WTC11 (cell line): Measurements from ENCODE around the gene SLC25A44. TPM values are rescaled to one million over a fixed set of nuclear protein-coding genes. Genes with fewer than 3 reads are reported as not detected.

ENCODE experiments used
- ATAC-seq: fragments of 200-7000 bp; cut with Tn5 transposase; 2 replicates; pipeline ENCODE4 v1.10.0; 2021; ENCODE audit warnings: mild to moderate bottlenecking, moderate library complexity
- CTCF ChIA-PET: fragments of 300-600 bp; sonication (Branson Sonifier 250); formaldehyde crosslinking; loops from one replicate; lab custom pipeline; 2021; ENCODE audit warnings: antibody characterized with exemption; lab: Charles Lee
- POLR2A ChIA-PET: fragments of 350-600 bp; sonication (Branson Sonifier 250); formaldehyde crosslinking; loops from one replicate; lab custom pipeline; 2021; ENCODE audit warnings: antibody characterized with exemption; lab: Charles Lee
- DNase-seq: peaks from one replicate; pipeline ENCODE4 v3.0.0; 2021; ENCODE audit warnings: low spot score
- H3K27ac Mint-ChIP-seq: 2 replicates; pipeline ENCODE4 v1.8.0; 2021; ENCODE audit warnings: mixed read lengths
- H3K27me3 Mint-ChIP-seq: 2 replicates; pipeline ENCODE4 v1.8.0; 2021; ENCODE audit warnings: low read depth, mild to moderate bottlenecking, moderate library complexity, mixed read lengths
- H3K36me3 Mint-ChIP-seq: 2 replicates; pipeline ENCODE4 v1.8.0; 2021; ENCODE audit warnings: mixed read lengths
- H3K4me1 Mint-ChIP-seq: 2 replicates; pipeline ENCODE4 v1.8.0; 2022; ENCODE audit warnings: mixed read lengths
- H3K4me3 Mint-ChIP-seq: 2 replicates; pipeline ENCODE4 v1.8.0; 2021; ENCODE audit warnings: mild to moderate bottlenecking, moderate library complexity, mixed read lengths
- H3K9me3 Mint-ChIP-seq: 2 replicates; pipeline ENCODE4 v1.8.0; 2021; ENCODE audit warnings: mixed read lengths
- CREM ChIP-seq: sonication (generic); formaldehyde crosslinking; IDR thresholded peaks from 2 replicates; pipeline ENCODE4 v1.8.1; 2022; ENCODE audit warnings: mild to moderate bottlenecking, missing genetic modification reagents, moderate library complexity
- ELF4 ChIP-seq: sonication (generic); formaldehyde crosslinking; IDR thresholded peaks from 2 replicates; pipeline ENCODE4 v1.8.1; 2022; ENCODE audit warnings: low read depth, mild to moderate bottlenecking, moderate library complexity, missing genetic modification reagents
- EMX1 ChIP-seq: fragments of 250-450 bp; sonication (Bioruptor Pico); IDR thresholded peaks from 2 replicates; pipeline ENCODE4 v1.8.0; 2021; ENCODE audit warnings: mild to moderate bottlenecking
- HMGA2 ChIP-seq: fragments of 250-450 bp; sonication (Bioruptor Pico); IDR thresholded peaks from 2 replicates; pipeline ENCODE4 v1.4.0; 2021; ENCODE audit warnings: mild to moderate bottlenecking, moderate library complexity
- JUN ChIP-seq: sonication (generic); formaldehyde crosslinking; IDR thresholded peaks from 2 replicates; pipeline ENCODE4 v1.8.0; 2023; ENCODE audit warnings: mild to moderate bottlenecking, missing genetic modification reagents
- SP1 ChIP-seq: sonication (generic); formaldehyde crosslinking; conservative IDR thresholded peaks from 2 replicates; pipeline ENCODE4 v1.8.1; 2022; ENCODE audit warnings: missing genetic modification reagents
- TEAD1 ChIP-seq: sonication (generic); formaldehyde crosslinking; IDR thresholded peaks from 2 replicates; pipeline ENCODE4 v1.8.0; 2022; ENCODE audit warnings: mild to moderate bottlenecking, missing genetic modification reagents
- TEAD4 ChIP-seq: sonication (generic); formaldehyde crosslinking; IDR thresholded peaks from 2 replicates; pipeline ENCODE4 v1.8.0; 2022; ENCODE audit warnings: mild to moderate bottlenecking, missing genetic modification reagents
- ZBTB21 ChIP-seq: sonication (generic); formaldehyde crosslinking; IDR thresholded peaks from 2 replicates; pipeline ENCODE4 v1.8.1; 2023; ENCODE audit warnings: mild to moderate bottlenecking, missing genetic modification reagents, borderline replicate concordance
- ZNF121 ChIP-seq: sonication (generic); formaldehyde crosslinking; IDR thresholded peaks from 2 replicates; pipeline ENCODE4 v1.8.0; 2023; ENCODE audit warnings: missing genetic modification reagents
- ZNF138 ChIP-seq: sonication (generic); formaldehyde crosslinking; conservative IDR thresholded peaks from 2 replicates; pipeline ENCODE4 v1.8.1; 2022; ENCODE audit warnings: mild to moderate bottlenecking, moderate library complexity, missing genetic modification reagents
- ZNF263 ChIP-seq: sonication (generic); formaldehyde crosslinking; IDR thresholded peaks from 2 replicates; pipeline ENCODE4 v1.8.1; 2022; ENCODE audit warnings: low read depth, mild to moderate bottlenecking, moderate library complexity, missing genetic modification reagents
- ZNF416 ChIP-seq: fragments of 250-450 bp; sonication (Bioruptor Pico); IDR thresholded peaks from 2 replicates; pipeline ENCODE4 v1.9.0; 2021; ENCODE audit warnings: mild to moderate bottlenecking, inconsistent platforms
- total RNA-seq: library from RNA; stranded (reverse); gene quantifications from 3 replicates; pipeline ENCODE4 v1.2.3, GENCODE V29; 2021
- TF ChIP-seq, protein P1 (sequence below): sonication (generic); formaldehyde crosslinking; IDR thresholded peaks from 2 replicates; pipeline ENCODE4 v1.8.0; 2023; ENCODE audit warnings: missing genetic modification reagents, mild to moderate bottlenecking, borderline replicate concordance
- TF ChIP-seq, protein P2 (sequence below): fragments of 250-450 bp; sonication (Bioruptor Pico); IDR thresholded peaks from 2 replicates; pipeline ENCODE4 v1.9.0; 2021; ENCODE audit warnings: mild to moderate bottlenecking
- TF ChIP-seq, protein P3 (sequence below): sonication (generic); formaldehyde crosslinking; IDR thresholded peaks from 2 replicates; pipeline ENCODE4 v1.8.1; 2022; ENCODE audit warnings: low read depth, mild to moderate bottlenecking, moderate library complexity, missing genetic modification reagents, borderline replicate concordance
- TF ChIP-seq, protein P4 (sequence below): sonication (generic); formaldehyde crosslinking; IDR thresholded peaks from 2 replicates; pipeline ENCODE4 v1.8.0; 2022; ENCODE audit warnings: mild to moderate bottlenecking, missing genetic modification reagents
- TF ChIP-seq, protein P5 (sequence below): sonication (generic); formaldehyde crosslinking; IDR thresholded peaks from 2 replicates; pipeline ENCODE4 v1.8.1; 2023; ENCODE audit warnings: mild to moderate bottlenecking, missing genetic modification reagents, moderate library complexity

Gene SLC25A44
- total RNA-seq, 1 experiment from 2014 or later, result 29.1 TPM

DNA sequence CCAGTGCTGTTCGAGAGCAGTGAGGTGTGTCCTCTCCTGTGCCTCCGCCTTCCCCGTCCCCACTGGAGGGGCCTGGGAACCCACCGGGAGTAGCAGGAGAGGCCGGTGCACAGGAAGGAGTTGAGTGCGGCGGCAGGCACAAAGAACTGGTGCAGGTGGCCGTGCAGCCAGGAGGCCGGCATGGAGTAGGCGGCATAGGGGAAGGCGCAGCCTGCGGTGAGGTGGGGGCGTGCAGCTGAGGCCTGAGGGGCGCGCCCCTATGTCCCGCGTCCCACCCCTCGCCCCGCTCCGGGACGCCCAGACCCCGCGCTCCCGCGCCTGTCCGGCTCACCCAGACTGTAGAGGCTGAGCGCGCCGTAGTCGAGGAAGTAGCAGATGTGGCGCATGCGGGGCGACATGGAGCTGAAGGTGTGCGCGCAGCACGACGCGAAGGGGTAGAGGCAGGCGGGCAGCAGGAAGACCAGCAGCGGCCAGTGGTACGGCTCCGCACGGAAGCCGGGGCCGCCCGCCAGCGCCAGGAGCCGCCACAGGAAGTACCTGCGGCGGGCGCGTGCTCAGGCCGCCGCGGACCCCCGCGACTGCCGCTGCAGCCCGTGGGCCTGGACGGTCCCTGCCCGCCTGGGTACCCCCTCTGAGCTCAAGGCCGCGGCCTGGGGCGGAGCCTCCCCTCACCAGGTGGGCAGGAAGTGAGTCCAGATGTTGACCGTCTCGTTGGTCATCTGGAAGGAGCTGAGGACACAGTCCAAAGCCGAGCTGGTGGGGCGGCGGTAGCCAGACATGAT, 51.7 kb downstream of the SLC25A44 start (continued):
- TF ChIP-seq ZNF121 (no peak), ZNF138 (peak; percentile 83; the same call in 1 of the 2 replicates), ZNF416 (0 out of 2 replicates have a peak, but pooled peaks have one; percentile 4), TEAD1 (0 out of 2 replicates have a peak, but pooled peaks have one; percentile 77), EMX1 (CRISPR knock-in tag) (peak; percentile 32; the same call in 1 of the 2 replicates), ZBTB21 (CRISPR knock-in tag) (peak; percentile 41; the same call in 1 of the 2 replicates), SP1 (0 out of 2 replicates have a peak, but pooled peaks have one; percentile 55), JUN (peak; percentile 64; the same call in 1 of the 2 replicates), ELF4 (CRISPR knock-in tag) (0 out of 2 replicates have a peak, but pooled peaks have one; percentile 59), CREM (0 out of 2 replicates have a peak, but pooled peaks have one; percentile 31), TEAD4 (CRISPR knock-in tag) (0 out of 2 replicates have a peak, but pooled peaks have one; percentile 9)
- TF ChIP-seq, protein P1, sequence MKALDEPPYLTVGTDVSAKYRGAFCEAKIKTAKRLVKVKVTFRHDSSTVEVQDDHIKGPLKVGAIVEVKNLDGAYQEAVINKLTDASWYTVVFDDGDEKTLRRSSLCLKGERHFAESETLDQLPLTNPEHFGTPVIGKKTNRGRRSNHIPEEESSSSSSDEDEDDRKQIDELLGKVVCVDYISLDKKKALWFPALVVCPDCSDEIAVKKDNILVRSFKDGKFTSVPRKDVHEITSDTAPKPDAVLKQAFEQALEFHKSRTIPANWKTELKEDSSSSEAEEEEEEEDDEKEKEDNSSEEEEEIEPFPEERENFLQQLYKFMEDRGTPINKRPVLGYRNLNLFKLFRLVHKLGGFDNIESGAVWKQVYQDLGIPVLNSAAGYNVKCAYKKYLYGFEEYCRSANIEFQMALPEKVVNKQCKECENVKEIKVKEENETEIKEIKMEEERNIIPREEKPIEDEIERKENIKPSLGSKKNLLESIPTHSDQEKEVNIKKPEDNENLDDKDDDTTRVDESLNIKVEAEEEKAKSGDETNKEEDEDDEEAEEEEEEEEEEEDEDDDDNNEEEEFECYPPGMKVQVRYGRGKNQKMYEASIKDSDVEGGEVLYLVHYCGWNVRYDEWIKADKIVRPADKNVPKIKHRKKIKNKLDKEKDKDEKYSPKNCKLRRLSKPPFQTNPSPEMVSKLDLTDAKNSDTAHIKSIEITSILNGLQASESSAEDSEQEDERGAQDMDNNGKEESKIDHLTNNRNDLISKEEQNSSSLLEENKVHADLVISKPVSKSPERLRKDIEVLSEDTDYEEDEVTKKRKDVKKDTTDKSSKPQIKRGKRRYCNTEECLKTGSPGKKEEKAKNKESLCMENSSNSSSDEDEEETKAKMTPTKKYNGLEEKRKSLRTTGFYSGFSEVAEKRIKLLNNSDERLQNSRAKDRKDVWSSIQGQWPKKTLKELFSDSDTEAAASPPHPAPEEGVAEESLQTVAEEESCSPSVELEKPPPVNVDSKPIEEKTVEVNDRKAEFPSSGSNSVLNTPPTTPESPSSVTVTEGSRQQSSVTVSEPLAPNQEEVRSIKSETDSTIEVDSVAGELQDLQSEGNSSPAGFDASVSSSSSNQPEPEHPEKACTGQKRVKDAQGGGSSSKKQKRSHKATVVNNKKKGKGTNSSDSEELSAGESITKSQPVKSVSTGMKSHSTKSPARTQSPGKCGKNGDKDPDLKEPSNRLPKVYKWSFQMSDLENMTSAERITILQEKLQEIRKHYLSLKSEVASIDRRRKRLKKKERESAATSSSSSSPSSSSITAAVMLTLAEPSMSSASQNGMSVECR, result peak; percentile 90; the same call in 1 of the 2 replicates
- TF ChIP-seq, protein P2, sequence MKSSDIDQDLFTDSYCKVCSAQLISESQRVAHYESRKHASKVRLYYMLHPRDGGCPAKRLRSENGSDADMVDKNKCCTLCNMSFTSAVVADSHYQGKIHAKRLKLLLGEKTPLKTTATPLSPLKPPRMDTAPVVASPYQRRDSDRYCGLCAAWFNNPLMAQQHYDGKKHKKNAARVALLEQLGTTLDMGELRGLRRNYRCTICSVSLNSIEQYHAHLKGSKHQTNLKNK, result no peak
- TF ChIP-seq, protein P3, sequence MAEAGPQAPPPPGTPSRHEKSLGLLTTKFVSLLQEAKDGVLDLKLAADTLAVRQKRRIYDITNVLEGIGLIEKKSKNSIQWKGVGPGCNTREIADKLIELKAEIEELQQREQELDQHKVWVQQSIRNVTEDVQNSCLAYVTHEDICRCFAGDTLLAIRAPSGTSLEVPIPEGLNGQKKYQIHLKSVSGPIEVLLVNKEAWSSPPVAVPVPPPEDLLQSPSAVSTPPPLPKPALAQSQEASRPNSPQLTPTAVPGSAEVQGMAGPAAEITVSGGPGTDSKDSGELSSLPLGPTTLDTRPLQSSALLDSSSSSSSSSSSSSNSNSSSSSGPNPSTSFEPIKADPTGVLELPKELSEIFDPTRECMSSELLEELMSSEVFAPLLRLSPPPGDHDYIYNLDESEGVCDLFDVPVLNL (CRISPR knock-in tag), result 0 out of 2 replicates have a peak, but pooled peaks have one; percentile 53

DNA sequence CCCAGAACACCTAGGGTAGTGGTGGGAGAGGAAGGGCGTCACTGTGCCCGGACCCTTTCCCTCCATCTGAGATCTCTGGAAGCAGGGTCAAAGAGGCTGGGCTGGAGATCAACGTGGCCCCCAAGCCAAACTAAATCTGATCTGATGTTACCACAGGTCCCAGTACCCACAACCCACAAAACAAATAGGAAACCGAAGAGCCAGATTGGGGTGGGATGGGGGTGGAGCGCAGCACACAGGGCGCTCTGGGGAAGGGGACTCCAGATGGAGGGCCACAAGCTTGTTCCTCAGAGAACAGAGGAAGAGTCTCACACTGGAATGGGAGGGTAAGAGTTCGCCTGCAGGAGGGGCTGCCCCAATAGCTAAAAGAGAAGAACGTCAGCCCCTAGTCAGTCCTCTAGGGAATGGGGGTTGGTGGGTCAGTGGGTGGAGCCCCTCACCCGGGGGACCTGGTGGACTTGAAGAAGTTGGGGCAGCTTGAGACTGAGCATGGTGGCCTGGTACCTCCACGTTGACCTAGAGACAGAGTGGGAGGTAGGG, 52.4 kb downstream of the SLC25A44 start:
- TF ChIP-seq HMGA2, result no peak
- TF ChIP-seq, protein P4, sequence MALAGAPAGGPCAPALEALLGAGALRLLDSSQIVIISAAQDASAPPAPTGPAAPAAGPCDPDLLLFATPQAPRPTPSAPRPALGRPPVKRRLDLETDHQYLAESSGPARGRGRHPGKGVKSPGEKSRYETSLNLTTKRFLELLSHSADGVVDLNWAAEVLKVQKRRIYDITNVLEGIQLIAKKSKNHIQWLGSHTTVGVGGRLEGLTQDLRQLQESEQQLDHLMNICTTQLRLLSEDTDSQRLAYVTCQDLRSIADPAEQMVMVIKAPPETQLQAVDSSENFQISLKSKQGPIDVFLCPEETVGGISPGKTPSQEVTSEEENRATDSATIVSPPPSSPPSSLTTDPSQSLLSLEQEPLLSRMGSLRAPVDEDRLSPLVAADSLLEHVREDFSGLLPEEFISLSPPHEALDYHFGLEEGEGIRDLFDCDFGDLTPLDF (CRISPR knock-in tag), result no peak
- TF ChIP-seq TEAD1, result no peak
- no peak for TF ChIP-seq CREM
- TF ChIP-seq, protein P5, sequence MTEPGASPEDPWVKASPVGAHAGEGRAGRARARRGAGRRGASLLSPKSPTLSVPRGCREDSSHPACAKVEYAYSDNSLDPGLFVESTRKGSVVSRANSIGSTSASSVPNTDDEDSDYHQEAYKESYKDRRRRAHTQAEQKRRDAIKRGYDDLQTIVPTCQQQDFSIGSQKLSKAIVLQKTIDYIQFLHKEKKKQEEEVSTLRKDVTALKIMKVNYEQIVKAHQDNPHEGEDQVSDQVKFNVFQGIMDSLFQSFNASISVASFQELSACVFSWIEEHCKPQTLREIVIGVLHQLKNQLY, result no peak
- TF ChIP-seq ZNF263 (CRISPR knock-in tag), result no peak
- Mint-ChIP-seq H3K4me1 (peaks cover 22% of the 10 kb centered on the region), H3K4me3 (peak overlapping the region; percentile 57), H3K36me3 (peaks cover 17% of the 10 kb centered on the region), H3K9me3 (no peaks in the 10 kb centered on the region), H3K27me3 (peaks cover 4% of the 10 kb centered on the region), H3K27ac (no peak overlapping the region)
- ChIA-PET POLR2A (interaction anchor here (1.0 to 1.5 kb wide), 3 partner anchors 13 to 105 kb away, joined by 4 to 7 read pairs (median 5); partner anchors contain the start of gene SMG5), CTCF (interaction anchor here (0.7 to 5.1 kb wide), 15 partner anchors 12 to 199 kb away, joined by 3 to 84 read pairs (median 5); partner anchors contain the start of genes PMF1 and SMG5)
- ATAC-seq, result no peak
- no peak for DNase-seq
